Measurements from ENCODE around the gene GCAT.

GCAT gene

DNA sequence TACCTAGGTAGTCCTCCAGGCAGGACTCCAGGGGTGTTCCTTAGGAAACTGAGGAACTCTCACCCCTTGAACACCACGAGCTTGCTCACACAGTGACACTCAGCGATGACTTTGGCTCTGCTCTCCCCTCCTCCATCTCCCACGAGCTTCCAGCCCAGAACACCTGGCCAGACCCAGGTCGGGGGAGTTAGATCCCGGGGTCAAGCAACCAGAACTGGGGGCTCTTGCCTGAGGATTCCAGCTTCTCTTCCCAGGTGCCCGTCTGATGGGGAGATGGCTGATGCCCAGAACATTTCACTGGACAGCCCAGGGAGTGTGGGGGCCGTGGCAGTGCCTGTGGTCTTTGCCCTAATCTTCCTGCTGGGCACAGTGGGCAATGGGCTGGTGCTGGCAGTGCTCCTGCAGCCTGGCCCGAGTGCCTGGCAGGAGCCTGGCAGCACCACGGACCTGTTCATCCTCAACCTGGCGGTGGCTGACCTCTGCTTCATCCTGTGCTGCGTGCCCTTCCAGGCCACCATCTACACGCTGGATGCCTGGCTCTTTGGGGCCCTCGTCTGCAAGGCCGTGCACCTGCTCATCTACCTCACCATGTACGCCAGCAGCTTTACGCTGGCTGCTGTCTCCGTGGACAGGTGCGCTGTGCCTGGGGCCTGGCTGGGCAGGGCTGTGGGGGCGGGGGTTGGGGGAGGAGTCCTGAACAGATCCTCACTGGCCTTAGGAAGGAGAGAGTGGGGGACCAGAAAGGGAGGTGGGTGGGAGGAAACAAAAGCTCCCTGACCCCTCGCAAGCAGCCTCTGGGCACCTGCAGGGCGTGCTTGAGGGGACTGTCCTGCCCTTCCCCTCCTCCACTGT is 15.6 kb downstream of the GCAT start, which contains the start of gene GALR3:
Gene GALR3, plus strand, starts transcription at position 249 of the 852 bp plus-strand sequence. Its CDS starts 25 bp downstream, at position 274.
- Histone ChIP-seq H3K27me3 (replicated peaks) (no peaks in the 10 kb centered on the region), H3K36me3 (replicated peaks) (no peaks in the 10 kb centered on the region), H3K4me3 (ENCODE audit: low read depth, low read length) (no peak within 1 kb of the TSS), H3K27ac (no peak within 1 kb of the TSS)
- DNase-seq: no peak
- TF ChIP-seq, protein P1, sequence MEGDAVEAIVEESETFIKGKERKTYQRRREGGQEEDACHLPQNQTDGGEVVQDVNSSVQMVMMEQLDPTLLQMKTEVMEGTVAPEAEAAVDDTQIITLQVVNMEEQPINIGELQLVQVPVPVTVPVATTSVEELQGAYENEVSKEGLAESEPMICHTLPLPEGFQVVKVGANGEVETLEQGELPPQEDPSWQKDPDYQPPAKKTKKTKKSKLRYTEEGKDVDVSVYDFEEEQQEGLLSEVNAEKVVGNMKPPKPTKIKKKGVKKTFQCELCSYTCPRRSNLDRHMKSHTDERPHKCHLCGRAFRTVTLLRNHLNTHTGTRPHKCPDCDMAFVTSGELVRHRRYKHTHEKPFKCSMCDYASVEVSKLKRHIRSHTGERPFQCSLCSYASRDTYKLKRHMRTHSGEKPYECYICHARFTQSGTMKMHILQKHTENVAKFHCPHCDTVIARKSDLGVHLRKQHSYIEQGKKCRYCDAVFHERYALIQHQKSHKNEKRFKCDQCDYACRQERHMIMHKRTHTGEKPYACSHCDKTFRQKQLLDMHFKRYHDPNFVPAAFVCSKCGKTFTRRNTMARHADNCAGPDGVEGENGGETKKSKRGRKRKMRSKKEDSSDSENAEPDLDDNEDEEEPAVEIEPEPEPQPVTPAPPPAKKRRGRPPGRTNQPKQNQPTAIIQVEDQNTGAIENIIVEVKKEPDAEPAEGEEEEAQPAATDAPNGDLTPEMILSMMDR (IDR thresholded peaks at IDR 0.05; ENCODE audit: low read depth, low read length, missing control alignments): no peak
- in situ Hi-C loops (cut with HindIII; ENCODE audit: low pct_ligation_motif_present, low sequenced_read_pairs): no loop called here

DNA sequence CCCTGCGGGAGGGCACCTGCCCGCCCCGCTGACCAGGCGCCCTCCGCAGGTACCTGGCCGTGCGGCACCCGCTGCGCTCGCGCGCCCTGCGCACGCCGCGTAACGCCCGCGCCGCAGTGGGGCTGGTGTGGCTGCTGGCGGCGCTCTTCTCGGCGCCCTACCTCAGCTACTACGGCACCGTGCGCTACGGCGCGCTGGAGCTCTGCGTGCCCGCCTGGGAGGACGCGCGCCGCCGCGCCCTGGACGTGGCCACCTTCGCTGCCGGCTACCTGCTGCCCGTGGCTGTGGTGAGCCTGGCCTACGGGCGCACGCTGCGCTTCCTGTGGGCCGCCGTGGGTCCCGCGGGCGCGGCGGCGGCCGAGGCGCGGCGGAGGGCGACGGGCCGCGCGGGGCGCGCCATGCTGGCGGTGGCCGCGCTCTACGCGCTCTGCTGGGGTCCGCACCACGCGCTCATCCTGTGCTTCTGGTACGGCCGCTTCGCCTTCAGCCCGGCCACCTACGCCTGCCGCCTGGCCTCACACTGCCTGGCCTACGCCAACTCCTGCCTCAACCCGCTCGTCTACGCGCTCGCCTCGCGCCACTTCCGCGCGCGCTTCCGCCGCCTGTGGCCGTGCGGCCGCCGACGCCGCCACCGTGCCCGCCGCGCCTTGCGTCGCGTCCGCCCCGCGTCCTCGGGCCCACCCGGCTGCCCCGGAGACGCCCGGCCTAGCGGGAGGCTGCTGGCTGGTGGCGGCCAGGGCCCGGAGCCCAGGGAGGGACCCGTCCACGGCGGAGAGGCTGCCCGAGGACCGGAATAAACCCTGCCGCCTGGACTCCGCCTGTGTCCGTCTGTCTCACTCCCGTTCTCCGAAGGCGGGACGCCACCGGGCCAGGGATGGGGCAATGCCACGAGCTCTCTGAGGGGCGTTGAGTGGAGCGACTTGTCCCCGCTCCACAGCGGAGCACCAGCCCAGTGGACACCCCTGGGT is 17.2 kb downstream of the GCAT start:
- Histone ChIP-seq H3K27me3 (replicated peaks) (no peaks in the 10 kb centered on the region), H3K4me3 (ENCODE audit: low read depth, low read length) (peak overlapping the region; percentile 45), H3K36me3 (replicated peaks) (peaks cover 2% of the 10 kb centered on the region), H3K27ac (no peak overlapping the region)
- DNase-seq: no peak
- in situ Hi-C loops (cut with HindIII; ENCODE audit: low pct_ligation_motif_present, low sequenced_read_pairs): no loop called here
- TF ChIP-seq, protein P1 (IDR thresholded peaks at IDR 0.05; ENCODE audit: low read depth, low read length, missing control alignments): no peak

DNA sequence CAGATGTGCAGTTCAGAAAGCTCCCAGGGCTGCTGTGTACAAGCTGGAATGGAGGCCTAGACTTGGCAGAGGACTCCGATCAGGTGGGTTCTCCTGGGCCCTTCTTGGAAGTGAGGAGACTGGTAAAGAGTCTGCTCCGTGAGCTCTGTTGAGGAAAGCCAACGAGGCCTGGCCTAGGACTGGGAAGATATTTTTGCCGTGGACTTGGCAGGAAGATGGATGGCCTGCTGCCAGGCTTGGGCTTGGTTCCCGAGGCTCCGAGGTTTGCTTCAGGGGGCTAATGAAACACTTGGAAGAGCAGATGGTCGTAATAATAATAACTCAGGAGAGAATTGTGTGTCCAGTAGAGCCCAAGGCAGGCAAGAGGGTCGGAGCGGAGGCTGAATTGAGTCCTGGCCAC is 19.3 kb downstream of the GCAT start:
- Histone ChIP-seq H3K27ac (no peak overlapping the region), H3K4me3 (ENCODE audit: low read depth, low read length) (no peak overlapping the region), H3K36me3 (replicated peaks) (peaks cover 21% of the 10 kb centered on the region), H3K27me3 (replicated peaks) (no peaks in the 10 kb centered on the region)
- TF ChIP-seq, protein P1 (IDR thresholded peaks at IDR 0.05; ENCODE audit: low read depth, low read length, missing control alignments): no peak
- in situ Hi-C loops (cut with HindIII; ENCODE audit: low pct_ligation_motif_present, low sequenced_read_pairs): no loop called here
- no peak for DNase-seq

DNA sequence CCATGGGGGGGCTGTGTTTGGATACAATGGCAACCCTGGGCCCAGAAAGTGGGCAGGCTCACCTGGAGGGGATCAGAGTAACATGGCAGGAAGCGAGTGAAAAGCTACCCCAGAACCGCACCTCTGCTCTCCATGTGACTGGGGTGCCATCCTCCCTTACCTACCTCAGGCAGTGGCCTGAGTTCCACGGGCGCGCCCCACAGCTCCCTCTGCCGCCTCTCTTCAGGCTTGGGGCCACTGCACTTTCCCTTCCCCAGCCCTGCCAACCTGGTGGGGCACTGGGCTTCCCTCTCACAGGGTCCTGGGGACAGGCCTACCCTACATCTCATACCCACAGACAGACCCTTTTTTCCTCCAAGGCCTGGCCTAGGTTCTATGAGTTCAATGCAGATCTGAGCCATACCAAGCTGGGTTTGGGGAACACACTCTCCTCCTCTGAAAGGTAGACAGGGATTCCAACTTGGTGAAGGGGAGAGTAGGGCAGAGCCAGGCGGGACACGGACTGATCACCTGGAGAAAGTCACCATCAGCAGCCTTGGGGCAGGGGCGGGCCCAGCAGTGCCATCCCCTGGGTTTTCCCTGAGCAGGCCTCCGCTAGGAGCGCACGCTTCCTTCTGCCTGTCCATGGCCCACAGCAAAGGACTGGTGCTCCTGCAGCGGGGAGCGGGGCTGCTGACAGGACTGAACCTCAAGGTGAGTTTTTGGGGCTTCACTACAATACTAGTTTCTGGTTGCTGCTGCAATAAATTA is 22.5 kb downstream of the GCAT start:
- Histone ChIP-seq H3K27me3 (replicated peaks) (no peaks in the 10 kb centered on the region), H3K4me3 (ENCODE audit: low read depth, low read length) (no peak overlapping the region), H3K36me3 (replicated peaks) (peaks cover 48% of the 10 kb centered on the region), H3K27ac (no peak overlapping the region)
- TF ChIP-seq, protein P1 (IDR thresholded peaks at IDR 0.05; ENCODE audit: low read depth, low read length, missing control alignments): no peak
- DNase-seq: no peak
- in situ Hi-C loops (cut with HindIII; ENCODE audit: low pct_ligation_motif_present, low sequenced_read_pairs): no loop called here

DNA sequence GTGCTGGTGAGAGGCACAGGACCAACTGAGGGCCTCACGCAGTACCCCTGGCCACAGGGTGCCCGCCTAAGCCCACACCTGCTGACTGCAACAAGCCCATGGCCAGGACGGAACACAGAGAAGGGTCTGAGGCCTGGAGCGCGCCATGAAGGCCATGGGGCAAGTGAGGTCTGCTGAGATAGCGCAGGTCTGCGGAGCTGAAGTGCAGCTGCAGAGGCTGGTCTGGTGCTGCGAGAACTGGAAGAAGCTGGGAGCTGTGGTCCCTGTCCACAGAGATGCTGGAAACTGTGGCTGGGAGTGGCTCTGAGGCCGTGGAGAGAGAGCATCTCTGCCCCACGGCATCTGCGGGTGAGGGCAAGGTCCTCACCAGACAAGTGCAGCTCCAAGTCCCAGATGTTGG is 23.7 kb downstream of the GCAT start:
- TF ChIP-seq, protein P1 (IDR thresholded peaks at IDR 0.05; ENCODE audit: low read depth, low read length, missing control alignments): no peak
- H3K27ac ChIP-seq: no peak overlapping the region
- no peak for DNase-seq
- no peak overlapping the region for H3K4me3 ChIP-seq (ENCODE audit: low read depth, low read length)
- peaks cover 50% of the 10 kb centered on the region for H3K36me3 ChIP-seq (replicated peaks)
- H3K27me3 ChIP-seq (replicated peaks): no peaks in the 10 kb centered on the region
- in situ Hi-C loops (cut with HindIII; ENCODE audit: low pct_ligation_motif_present, low sequenced_read_pairs): no loop called here

All from brain microvascular endothelial cell (primary cell).